ENCODE measurements around the gene BBLN.

- TF ChIP-seq LEF1 (IDR thresholded peaks at IDR 0.05; ENCODE audit: borderline replicate concordance) (no peak), ARNT (IDR thresholded peaks at IDR 0.05) (no peak), ELF4 (IDR thresholded peaks at IDR 0.05) (no peak), FOXM1 (IDR thresholded peaks at IDR 0.05; ENCODE audit: borderline replicate concordance) (no peak), BHLHE40 (IDR thresholded peaks at IDR 0.05; ENCODE audit: borderline replicate concordance) (no peak), SP1 (IDR thresholded peaks at IDR 0.05) (no peak), SUZ12 (IDR thresholded peaks at IDR 0.05) (no peak), FOXA1 (IDR thresholded peaks at IDR 0.05) (no peak)
Measured at GRCh38 chr9:128121924-128122808, 37.9 kb upstream of the BBLN start.
